Measurements from ENCODE around the gene WDR19.
A peak's percentile ranks its signal among the peaks of the same experiment; 100 is the strongest.
"Not testable (repeated sequence)": the region's sequence is repeated elsewhere in the genome, so short reads cannot be mapped to it uniquely, and the experiment has no call there.

Gene WDR19

GRCh38 chr4:39233114-39233513 lies 50.8 kb downstream of the WDR19 start:
- no peak for DNase-seq (ENCODE audit: low spot score)

GRCh38 chr4:39233783-39234182 lies 51.5 kb downstream of the WDR19 start:
- DNase-seq (ENCODE audit: low spot score), result no peak

DNA sequence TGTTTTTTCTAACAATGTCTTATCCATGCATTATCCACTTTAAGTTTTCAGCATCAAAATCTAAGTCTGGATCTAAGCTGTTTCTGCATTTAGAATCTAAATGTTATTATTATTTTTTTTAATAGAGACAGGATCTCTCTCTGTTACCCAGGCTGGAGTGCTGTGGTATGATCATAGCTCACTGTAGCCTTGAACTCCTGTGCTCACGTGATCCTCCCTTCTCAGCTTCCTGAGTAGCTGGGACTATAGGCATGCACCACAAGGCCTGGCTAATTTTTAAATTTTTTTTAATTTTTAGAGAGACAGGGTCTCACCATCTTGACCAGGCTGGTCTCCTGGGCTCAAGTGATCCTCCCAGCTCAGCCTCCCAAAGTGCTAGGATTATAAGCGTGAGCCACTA lies 52.7 kb downstream of the WDR19 start:
- DNase-seq (ENCODE audit: low spot score), result no peak

DNA sequence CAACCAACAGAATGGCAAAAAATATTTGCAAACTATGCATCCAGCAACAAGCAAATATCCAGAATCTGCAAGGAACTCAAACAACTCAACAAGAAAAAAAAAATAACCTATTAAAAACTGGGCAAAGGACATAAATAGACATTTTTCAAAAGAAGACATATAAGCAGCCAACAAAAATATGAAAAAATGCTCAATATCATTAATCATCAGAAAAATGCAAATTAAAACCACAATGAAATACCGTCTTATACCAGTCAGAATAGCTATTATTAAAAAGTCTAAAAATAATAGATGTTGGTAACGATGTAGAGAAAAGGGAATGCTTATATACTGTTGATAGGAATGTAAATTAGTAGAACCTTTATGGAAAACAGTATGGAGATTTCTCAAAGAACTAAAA lies 53.4 kb downstream of the WDR19 start:
- no peak for DNase-seq (ENCODE audit: low spot score)

GRCh38 chr4:39237179-39237578 lies 54.9 kb downstream of the WDR19 start:
- no peak for DNase-seq (ENCODE audit: low spot score)

- DNase-seq (ENCODE audit: low spot score), result no peak
Observed at GRCh38 chr4:39243462-39243861, 61.1 kb downstream of the WDR19 start.

- DNase-seq (ENCODE audit: low spot score), result no peak
Observed at GRCh38 chr4:39255266-39255665, 72.9 kb downstream of the WDR19 start.

- no peak for DNase-seq (ENCODE audit: low spot score)
Observed at GRCh38 chr4:39255871-39256270, 73.5 kb downstream of the WDR19 start.

DNA sequence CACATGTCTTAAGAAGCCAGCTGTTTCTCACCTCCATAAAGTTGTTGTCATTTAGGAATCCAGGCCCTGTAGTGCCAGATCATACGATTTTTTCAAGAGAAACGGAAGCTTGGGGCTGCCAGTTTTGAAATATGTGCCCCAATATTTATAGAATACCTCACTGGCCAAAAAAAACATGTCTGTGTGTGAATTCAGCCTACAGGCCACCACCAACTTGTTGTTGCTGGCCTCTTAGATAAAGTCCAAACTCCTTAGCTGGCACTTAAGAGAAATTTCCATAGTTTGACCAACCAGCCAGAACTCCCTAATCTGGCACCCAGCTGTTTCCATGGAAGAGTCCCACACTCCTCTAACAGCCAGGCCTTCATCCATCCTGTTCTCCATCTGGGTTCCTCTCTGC lies 74.1 kb downstream of the WDR19 start:
- DNase-seq (ENCODE audit: low spot score), result no peak

GRCh38 chr4:39259571-39260330 lies 77.4 kb downstream of the WDR19 start:
- no peak for DNase-seq (ENCODE audit: low spot score)

DNA sequence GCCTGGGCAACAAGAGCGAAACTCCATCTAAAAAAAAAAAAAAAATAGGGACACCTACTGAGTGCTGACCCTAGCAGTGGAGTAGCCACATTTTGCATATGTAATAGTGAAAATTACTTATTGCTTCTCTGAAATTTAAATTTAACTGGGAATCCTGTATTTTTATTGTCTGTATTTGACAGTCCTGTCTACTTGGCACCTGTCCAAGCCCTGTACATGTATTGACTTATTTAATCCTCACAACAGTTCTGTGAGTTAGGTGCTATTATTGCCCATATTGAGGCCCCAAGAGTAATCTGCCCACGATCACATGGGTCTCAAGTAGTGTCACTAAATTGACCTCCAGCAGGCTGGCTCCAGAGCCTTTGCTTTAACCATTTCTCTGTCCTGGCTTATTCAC lies 81.6 kb downstream of the WDR19 start:
- DNase-seq (ENCODE audit: low spot score), result no peak

- DNase-seq (ENCODE audit: low spot score), result no peak
Observed at GRCh38 chr4:39274503-39274902, 92.2 kb downstream of the WDR19 start.

- not testable (repeated sequence) for DNase-seq (ENCODE audit: low spot score)
Observed at GRCh38 chr4:39277661-39278060, 95.3 kb downstream of the WDR19 start.

- DNase-seq (ENCODE audit: low spot score), result no peak
Observed at GRCh38 chr4:39278476-39278875, 96.1 kb downstream of the WDR19 start.

DNA sequence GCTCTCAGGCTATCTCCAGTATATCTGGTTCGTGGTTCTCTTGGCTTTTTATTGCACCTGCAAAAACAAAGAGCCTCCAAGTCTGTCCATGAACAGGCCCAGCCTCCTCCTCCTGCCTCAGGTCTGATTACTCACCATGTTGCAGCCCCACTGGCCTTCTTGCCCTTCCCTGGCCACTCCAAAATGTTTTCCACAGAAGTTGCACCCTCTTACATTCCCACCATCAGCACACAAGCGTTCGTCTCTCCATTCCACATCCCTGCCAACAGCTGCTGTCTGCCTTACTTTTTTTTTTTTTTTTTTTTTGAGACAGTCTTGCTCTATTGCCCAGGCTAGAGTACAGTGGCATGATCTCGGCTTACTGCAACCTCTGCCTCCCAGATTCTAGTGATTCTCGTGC lies 97.1 kb downstream of the WDR19 start:
- no peak for DNase-seq (ENCODE audit: low spot score)

GRCh38 chr4:39280770-39281169 lies 98.4 kb downstream of the WDR19 start:
- DNase-seq (ENCODE audit: low spot score), result no peak

DNA sequence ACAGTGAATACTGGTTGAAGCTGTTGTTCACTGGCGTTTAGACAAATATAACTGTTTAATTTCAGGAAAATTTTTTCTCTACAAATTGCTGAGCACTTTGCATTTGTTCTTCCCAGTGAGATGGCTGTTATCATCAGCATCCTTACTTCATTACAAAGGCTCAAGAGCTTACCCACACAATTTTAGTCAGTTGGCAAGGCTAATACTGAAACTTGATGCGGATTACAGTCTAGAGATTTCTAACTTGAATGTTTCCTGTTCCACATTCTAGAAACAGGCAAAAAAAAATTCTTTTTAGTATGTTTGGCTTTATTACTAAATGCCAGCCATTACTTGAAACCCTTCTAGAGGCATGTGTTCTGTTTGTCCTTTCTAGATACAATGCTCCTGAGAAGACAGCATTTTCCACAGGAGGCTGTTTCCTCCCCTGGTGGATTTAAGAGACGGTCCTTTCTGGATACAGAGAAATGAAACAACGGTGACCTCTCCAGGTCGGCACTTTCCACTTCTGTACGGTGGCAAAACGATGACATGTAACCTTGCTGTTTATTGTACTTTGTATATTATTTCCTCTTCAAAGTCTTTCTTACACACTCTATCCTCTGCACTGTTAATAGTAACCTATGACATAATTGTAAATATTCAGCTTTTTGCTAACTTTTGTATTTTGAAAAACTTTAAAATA lies 102.9 kb downstream of the WDR19 start:
- DNase-seq (ENCODE audit: low spot score), result no peak

- DNase-seq (ENCODE audit: low spot score), result no peak
Observed at GRCh38 chr4:39285853-39286252, 103.5 kb downstream of the WDR19 start.

GRCh38 chr4:39286263-39286662 lies 103.9 kb downstream of the WDR19 start:
- no peak for DNase-seq (ENCODE audit: low spot score)

DNA sequence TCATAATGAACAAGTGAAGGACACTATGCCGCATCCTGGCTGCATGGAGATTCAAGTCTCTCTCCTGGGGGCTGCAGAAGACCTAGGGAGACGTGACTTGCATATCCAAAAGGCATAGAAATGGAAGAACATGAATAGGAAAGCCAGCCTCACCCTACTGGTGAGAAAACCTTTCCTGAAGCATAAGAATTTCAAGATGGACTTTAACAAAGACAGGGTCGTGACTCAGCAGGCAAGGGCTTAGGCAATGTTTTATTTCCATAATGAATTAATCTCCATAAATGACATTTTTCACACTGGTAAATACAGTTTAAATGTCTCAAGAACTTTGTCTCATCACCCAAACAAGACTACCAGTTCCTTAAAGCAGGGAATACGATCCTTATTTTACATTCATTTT lies 104.9 kb downstream of the WDR19 start:
- no peak for DNase-seq (ENCODE audit: low spot score)

DNA sequence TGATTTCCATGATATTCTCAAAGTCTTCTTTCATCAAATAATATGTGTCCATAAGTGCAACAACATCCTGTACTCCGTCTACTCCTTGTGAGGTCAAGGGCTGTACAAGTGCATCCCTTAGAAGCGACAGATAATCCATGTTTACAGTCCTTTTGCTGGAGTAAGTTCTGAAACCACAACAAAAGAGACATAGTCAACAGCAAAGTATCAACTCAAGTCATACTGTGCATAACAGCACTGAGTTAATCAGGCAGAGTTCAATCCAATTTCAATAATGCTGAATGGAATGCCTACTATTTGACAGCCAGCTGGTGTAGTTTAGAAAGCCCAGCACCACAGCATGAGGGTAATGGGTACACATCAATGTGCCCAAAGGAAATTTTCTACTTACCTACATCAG lies 109.4 kb downstream of the WDR19 start:
- DNase-seq (ENCODE audit: low spot score), result no peak

DNA sequence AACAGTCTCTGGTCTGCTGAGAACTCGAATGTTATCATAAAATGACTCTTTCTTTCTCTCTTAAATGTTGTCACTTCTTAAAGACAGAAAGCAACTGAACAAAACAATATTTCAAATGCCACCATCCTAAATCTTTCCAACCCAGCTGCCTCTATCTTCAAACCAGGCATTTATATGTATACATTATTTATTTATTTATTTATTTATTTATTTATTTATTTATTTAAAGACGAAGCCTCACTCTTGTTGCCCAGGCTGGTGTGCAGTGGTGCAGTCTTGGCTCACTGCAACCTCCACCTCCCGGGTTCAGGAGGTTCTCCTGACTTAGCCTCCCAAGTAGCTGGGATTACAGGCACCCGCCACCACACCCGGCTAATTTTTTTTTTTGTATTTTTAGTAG lies 110.1 kb downstream of the WDR19 start:
- not testable (repeated sequence) for DNase-seq (ENCODE audit: low spot score)

DNA sequence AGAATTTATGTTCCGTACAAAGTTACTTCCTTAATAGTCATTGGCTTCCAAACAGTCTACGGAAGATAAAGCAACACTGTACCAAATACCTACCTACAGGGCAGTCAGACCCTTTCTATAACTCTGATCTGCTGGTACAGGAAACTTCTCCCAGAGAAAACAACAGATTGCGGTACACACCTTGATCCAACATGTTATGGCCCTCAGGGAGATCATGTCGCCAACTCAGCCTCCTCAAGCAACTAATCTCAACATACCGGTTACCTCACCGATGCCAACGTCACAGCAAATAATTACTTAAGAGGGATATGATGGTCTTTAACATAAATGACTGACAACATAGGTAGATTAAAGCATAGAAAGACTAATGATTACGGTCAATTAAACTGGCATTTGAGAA lies 113.5 kb downstream of the WDR19 start:
- DNase-seq (ENCODE audit: low spot score), result peak; percentile 66

- DNase-seq (ENCODE audit: low spot score), result no peak
Observed at GRCh38 chr4:39302901-39303300, 120.6 kb downstream of the WDR19 start.
